HG02981 (cell line): ENCODE results near the gene PATE3.

Experiments
- ATAC-seq: cut with Tn5 transposase; IDR thresholded peaks from one replicate; pipeline ENCODE4 v1.9.1; 2021; ENCODE audit warnings: mild to moderate bottlenecking, moderate library complexity; ENCODE audit not compliant: unreplicated experiment

PATE3 gene, protein sequence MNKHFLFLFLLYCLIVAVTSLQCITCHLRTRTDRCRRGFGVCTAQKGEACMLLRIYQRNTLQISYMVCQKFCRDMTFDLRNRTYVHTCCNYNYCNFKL

DNA sequence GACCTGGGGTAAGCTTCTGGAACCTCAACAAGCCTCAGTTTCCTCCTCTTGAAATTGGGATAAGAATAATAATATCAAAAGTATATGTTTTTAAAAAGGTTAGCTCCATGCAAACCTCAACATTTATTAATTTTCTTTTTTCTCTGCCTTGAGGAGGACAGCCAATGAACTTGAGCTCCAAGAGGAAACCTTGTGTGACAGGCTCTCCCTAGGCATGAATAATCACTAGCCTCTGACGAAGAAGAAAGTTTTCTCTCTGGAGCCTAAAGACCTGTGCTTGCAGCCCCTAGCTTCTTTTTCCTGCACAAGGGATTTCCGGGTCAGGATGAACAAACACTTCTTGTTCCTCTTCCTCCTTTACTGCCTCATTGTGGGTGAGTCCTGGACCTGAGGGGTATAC is at the start of gene PATE3:
Gene PATE3, plus strand, starts transcription at position 301 of the 400 bp plus-strand sequence. Its CDS starts 25 bp downstream, at position 326.
- ATAC-seq = no peak

DNA sequence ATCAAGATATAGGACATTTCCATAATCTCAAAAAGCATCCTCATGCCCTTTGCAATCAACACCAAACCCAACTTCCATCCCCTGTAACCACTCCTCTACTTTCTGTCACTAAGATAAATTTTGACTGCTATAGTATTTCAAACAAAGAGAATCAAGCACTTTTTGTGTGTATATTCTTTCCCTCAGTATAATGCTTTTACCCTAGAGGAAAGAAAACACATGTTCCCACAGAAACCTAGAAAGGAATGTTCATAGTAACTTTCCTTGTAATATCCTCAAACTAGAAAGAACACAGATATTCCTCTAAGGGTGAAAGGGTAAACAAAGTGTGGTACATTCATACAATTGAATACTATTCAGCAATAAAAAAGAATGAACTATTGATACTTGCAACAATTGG is 47.3 kb upstream of the PATE3 start:
- no peak for ATAC-seq

DNA sequence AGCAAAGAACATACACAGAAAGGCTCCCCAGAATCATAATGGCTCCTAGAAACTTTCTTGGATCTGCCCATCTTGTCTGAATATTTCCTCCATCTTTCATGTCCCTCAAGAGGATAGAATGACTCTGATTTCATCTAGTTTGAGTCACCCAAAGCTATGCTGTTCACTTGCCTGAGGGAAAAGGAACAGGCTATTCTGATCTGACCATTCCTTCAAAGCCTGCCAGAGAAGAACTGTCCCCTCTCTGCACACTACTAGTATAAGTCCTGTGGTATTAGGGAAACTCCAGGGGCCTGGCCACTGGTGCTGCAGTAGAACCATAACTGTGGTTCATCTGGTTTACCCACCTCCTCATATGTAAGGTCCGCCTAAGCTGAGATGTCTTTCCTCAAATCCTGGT is 44.2 kb upstream of the PATE3 start:
- no peak for ATAC-seq

DNA sequence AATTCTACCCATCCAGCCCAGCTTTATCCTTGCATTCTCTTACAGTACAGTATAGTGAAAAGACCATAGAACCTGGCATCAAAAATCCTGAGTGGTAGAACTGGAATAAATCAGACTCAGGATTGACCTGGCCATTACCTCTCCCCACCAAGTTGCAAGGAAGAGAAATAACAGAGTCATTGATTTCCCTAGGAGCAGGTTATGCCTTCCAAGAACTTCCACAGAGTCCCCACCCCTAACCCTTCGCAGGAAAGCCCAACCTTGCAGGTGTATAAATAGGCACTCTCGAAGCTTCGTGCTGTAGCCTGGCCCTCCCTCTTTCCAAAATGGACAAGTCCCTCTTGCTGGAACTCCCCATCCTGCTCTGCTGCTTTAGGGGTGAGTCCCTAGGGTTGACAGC is 41.9 kb upstream of the PATE3 start, which contains the start of gene PATE1:
Gene PATE1, plus strand, starts transcription at position 301 of the 400 bp plus-strand sequence. Its CDS starts 26 bp downstream, at position 327.
- ATAC-seq = no peak

DNA sequence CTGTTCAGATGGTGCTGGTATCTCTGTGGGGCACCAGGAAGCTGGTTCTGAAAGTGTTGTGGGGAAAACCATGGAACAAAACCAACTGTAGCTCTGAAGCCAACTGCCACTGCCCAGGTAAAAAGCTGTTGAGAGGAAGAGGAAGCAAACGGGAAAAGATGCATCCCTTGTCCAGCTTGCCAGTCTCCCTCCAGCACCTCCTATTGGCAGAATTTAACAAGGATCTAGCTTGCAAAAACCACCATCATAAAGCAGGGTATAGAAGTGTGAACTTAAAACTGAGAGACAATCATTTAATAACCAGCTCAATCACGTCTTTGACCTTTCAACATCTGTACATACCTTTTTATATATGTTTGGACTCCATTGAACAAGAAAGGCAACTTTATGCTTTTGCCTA is 37.3 kb upstream of the PATE3 start:
- no peak for ATAC-seq

DNA sequence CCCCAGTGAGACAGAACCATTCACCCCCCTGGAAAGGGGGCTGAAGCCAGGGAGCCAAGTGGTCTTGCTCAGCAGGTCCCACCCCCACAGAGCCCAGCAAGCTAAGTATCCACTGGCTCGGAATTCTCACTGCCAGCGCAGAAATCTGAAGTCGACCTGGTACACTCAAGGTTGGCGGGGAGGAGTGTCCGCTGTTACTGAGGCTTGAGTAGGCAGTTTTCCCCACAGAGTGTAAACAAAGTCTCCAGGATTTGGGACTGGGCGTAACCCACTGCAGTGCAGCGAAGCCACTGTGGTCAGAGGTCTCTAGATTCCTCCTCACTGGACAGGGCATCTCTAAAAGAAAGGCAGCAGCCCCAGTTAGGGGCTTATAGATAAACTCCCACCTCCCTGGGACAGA is 31.9 kb upstream of the PATE3 start:
- ATAC-seq = no peak

DNA sequence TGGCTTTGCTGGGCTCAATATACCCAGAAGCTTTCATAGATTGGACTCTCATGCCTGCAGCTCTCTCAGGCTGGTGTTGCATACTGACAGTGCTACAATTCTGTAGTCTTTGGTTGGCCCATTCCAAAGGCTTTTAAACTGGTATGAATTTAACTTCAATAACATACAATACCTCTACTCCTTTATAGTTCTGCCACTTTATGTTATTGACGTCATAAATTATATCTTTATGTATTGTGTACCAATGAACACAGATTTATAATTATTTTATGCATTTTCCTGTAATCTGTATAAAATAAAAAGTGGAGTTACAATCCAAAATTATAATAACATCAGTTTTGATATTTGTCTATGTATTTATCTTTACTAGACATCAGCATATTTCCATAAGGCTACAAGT is 25.5 kb upstream of the PATE3 start:
- ATAC-seq = no peak

DNA sequence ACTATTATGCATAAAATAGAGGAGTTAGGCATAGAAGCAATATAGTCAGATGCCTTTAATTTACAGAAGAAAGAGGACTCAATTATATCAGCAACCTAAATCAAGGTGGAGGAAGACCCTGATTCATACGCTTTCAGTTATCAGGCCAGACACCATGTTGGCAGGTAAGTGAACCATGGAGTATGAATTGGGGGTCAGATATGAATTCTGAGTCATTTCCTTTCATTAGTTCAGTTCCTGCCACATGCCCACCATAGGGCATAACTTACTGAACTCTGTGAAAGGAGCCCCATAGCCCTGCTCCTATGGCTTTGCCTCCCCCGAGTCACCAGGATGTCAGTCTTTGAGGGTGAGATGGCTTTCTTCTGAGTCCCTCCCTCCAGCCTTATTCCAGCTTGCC is 24.4 kb upstream of the PATE3 start:
- no peak for ATAC-seq

DNA sequence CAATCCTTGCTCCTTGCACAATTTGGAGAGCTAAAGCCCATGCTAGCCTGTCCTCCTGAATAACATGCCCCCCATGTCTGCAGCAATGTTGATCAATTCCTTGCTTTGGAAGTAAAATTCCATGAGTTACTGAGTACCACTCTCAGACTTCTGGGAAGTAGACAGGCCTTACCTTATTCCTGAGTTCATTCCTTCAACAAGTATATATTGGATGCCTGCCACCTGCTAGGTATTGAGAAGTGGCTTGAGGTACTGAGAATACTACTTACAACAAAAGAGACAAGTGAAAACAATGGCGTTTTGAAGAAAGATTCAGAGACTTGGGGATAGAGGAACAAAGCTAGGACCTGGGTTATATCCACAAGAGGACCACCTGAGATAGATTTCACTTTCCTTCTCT is 21.7 kb upstream of the PATE3 start:
- ATAC-seq = no peak

DNA sequence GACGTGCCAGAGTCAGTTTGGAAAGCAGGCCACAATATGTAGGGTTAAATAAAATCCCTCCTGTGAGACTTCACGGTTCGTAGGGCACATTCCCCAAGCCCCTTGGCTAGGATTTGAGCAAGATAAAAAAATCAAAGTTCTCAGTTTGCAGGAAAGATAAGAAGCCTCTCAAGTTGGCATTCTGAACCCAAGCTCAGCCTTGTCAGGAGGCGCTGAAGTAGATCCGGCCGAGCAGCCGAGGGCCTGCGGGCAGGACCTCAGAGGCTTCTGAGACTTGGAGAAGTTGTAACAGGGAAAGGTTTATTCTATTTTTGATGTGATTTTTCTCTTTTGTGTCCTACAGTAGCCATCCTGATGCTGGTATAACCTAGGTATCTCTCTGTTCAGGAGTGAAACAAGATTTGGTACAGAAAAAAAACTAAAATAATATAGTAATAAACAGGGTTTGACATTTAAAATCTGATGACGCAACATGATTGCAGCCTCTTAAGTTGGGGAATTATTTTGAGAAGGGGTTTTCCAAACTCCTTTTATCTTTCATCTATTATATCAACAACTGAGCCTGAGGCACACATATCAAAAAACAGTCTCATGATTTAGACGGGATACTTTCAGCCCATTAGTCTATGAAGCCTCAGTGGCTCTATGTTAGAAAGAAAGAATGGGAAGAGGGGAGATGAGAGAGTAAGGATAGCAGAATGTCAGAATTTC is 19.4 kb upstream of the PATE3 start:
- ATAC-seq = no peak

DNA sequence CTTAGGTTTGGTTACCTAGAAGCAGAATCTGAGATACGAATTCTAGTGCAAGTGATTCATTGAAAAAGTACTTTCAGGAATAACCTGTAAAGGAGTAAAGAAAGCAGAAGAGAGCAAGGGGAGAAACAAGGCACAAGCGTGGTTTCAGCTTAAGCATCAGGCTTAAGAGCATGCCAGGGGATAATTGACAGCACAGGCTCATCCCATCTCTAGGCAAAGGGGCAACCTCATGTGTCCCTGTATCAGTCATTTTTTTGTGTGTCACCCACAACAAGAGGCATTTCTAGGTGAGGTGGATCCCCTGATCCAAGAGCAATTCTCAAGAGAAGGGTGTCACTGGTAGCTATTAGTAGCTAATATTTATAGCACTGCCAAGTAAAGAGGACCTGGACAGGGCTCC is 17.3 kb upstream of the PATE3 start:
- ATAC-seq = no peak

DNA sequence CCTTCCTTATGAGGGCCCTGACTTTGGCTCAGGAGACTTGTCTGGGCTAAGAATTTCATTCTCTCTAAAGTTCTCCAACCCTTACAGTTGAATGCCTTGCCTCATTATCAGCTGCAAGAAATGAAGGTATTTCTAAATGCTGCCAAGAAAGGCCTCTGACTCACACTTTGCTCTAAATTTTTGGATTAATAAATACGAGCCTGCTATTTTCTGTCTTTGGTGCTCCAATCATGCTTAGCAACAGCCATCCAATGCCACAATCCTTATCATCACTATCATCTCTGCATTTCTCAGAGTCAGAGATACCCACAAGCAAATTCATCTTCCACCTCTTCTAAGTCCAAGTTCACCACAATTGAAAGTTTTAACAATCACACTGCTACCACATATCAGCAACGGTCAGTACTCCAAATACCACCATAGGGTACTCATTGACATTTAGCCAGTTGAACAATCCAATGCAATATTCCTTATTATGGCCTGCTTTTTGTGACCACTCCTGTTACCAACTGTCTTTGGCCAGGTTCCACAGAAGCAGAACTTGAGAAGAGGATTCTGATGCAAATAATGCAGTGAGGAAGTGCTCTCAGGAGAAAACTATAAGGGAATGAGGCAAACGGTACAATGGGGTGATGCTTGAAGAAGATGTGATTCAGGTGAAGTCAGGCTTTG is 15.0 kb upstream of the PATE3 start:
- no peak for ATAC-seq

DNA sequence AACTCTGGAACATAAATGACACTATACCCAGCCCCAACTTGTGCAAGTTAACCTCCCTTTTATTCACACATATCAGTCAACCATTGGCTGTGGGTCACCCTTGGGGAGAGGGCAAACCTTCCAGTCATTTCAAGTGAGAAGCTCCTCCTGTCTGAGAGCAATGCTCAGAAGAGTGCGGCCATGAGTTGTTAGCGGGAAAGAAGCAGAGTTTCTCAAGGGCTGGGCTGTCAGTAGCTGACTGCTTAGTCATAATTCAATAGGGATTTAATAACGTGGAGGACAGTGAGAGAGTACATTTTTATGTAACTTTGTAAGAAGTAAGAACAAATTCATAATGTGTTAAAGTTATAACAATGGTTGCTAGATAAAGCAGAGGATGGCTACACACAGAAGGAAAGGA is 14.4 kb upstream of the PATE3 start:
- no peak for ATAC-seq

DNA sequence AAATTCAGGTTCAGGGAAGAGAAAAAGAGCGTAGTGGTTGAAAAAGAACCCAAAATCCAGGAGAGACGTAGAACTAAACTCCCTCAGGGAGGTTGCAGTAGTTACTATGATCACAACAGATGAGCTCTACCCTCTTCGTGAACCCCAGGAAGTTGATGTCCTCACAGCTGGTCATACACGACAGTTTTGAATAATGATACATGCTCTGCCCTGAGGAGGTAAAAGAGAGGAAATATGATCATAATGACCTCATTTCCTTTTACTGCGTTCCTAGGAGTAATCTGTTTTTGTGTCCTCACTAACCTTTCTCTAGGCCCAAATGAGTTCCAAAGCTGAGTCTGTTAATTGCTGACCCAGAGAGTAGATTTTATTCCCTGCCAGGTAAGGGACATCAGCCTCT is 10.6 kb upstream of the PATE3 start:
- no peak for ATAC-seq

DNA sequence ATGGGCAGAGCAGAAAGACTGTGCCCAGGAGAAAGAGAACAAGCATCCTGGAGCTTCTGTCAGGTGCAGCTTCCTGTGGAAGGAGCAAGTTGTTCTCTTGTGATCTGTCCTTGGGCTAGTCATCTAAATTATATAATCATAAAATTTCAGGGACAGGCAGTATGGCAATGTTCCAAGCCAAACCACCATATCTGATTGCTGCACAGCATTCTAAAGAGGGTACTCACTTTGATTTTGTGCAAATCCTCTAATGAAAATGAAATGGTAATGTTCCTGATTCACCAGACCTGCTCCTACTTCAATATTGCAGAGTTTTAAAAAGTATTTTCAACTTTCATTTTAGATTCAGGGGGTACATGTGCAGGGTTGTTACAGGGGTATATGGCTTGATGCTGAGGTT is 9.2 kb upstream of the PATE3 start, which contains the start of gene PATE2:
Gene PATE2, minus strand, starts transcription at position 101 of the 400 bp plus-strand sequence. Its CDS starts 55 bp downstream, at position 46.
- no peak for ATAC-seq

DNA sequence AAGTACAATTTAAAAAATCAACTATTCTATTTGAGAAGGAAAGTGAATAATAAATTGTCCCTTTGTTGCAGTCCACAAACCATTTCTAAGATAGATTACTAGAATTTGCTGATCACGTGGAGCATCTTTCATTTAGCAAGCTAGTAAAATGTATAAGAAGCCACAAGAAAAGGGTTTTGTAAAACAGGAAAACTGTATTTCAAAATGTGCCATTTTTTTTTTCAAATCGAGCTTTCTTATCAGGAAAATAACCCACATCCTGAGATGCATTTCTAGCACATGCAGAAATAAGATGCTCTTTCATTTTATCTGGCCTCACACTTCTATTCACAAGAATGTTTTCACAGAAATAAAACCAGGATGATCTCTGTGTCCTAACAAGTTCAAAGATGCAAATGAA is 3.2 kb upstream of the PATE3 start:
- ATAC-seq = no peak

DNA sequence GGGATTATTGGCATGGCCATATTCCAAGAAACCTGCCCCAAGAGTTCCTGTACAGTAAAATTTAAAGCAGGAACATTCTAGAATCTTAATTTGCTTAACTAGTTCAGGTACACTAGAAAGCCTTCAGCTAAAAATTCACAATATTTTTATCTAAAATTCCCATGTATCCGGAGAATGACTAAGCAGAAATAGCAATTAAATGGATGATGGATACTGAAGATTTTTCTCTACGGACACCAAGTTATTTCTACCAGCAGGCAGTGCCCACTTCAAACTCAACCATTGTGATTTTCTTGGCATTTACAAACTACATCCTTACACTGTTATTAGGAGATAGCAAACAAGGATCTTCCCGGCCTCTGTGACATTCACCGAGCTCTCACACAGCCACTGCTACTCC is 2.9 kb downstream of the PATE3 start:
- no peak for ATAC-seq

DNA sequence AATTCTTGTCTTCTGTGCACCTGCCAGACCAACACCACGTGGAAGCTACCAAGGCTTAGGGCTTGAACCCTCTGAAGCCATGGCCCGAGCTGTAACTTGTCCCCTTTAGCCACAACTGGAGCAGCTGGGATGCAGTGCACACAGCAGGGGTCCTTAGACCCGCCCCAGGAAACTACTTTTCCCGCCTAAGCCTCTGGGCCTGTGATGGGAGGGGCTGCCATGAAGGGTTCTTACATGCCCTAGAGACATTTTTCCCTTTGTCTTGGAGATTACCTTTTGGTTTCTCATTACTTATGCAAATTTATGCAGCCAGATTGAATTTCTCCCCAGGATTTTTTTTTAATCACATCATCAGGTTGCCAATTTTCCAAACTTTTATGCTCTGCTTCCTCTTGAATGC is 9.7 kb downstream of the PATE3 start:
- no peak for ATAC-seq

DNA sequence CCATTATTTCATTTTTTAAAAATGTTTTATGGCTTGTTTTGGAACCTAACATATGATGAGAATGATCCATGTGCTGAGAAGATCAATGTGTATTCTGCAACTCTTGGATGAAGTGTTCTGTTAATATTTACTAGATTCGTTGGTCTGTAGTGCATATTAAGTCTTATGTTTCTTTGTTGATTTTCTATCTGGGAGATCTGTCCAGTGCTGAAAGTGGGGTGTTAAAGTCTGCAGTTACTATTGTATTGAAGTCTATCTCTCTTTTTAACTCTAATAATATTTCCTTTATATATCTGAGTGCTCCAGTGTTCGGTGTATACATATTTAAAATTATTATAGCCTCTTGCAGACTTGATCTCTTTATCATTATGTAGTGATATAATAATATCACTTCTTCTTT is 11.9 kb downstream of the PATE3 start:
- ATAC-seq = no peak

DNA sequence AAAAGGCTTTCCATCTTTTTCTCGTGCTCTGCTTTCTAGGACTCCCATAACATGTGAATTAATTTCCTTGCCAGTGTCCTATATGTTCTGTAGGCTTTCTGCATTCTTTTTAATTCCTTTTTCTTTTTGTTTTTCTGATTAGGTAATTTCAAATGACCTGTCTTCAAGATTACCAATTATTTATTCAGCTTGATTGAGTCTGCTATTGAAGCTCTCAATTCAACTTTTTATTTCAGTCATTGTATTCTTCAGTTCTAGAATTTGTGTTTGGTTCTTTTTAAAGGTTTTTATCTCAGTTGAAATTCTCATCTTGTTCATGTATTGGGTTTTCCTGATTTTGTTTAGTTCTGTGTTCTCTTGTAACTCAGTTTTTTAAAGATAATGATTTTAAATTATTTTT is 14.5 kb downstream of the PATE3 start:
- ATAC-seq = no peak

DNA sequence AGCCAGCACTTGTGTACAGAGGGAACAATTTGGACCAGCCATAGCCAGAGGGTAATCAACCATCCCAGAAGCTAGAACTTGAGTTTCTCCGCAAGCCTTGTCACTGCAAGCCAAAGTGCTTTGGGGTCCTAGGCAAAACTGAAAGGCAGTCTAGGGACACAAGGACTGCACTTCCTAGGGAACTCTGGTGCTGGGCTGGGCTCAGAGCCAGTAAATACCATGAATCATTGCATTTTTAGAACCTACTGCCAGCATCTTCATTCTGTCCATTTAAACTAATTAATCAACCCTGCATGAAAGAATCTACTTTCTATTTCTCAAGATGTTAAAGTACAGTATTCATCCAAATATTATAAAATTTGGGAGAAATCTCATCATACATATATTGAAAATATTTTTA is 20.0 kb downstream of the PATE3 start:
- ATAC-seq = no peak

DNA sequence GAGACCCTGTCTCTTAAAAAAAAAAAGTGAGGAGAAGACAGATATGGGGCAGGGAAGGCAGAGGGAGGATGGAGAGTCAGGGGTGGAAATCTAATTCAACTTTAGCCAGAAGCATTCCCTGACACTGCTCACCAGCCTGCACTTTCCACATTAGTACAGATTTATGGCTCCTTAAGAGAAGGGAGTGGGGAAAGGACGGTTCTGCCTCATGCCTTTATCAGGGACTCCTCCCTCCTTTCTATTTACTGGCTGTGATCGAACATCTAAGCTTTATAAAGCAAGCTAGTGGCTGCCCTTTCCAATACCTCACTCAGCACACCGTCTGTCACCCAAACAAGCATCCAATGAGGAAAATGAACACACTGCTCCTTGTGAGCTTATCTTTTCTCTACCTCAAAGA is 45.1 kb downstream of the PATE3 start, which contains the start of gene PATE4:
Gene PATE4, plus strand, starts transcription at position 301 of the 400 bp plus-strand sequence. Its CDS starts 44 bp downstream, at position 345.
- ATAC-seq = no peak
